ENCODE data around the gene GON4L.
A peak's percentile ranks its signal among the peaks of the same experiment; 100 is the strongest.

GON4L gene

DNA sequence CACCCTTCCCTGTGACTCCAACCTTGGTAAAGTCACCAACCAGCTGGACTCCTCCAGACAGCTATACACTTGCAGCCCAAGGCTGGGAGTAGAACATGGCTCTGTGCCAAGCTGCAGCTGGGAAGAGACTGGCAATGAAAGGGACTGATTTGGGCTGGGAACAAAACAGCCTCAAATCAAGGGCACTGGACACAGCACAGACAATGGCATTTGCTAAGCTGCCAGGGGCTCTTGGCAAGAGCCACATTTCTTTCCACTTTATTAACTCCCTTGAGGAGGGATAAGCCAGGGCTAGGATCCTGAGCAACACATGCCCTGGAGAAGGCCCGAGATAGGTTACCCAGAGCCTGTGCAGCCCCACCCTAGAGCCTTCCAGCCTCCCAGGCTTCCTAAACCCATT is 14.4 kb upstream of the GON4L start:
- TF ChIP-seq, protein P1, sequence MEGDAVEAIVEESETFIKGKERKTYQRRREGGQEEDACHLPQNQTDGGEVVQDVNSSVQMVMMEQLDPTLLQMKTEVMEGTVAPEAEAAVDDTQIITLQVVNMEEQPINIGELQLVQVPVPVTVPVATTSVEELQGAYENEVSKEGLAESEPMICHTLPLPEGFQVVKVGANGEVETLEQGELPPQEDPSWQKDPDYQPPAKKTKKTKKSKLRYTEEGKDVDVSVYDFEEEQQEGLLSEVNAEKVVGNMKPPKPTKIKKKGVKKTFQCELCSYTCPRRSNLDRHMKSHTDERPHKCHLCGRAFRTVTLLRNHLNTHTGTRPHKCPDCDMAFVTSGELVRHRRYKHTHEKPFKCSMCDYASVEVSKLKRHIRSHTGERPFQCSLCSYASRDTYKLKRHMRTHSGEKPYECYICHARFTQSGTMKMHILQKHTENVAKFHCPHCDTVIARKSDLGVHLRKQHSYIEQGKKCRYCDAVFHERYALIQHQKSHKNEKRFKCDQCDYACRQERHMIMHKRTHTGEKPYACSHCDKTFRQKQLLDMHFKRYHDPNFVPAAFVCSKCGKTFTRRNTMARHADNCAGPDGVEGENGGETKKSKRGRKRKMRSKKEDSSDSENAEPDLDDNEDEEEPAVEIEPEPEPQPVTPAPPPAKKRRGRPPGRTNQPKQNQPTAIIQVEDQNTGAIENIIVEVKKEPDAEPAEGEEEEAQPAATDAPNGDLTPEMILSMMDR (IDR thresholded peaks at IDR 0.05; ENCODE audit: low read depth, low read length) = no peak
- DNase-seq (ENCODE audit: extremely low read depth, low read depth) = no peak

DNA sequence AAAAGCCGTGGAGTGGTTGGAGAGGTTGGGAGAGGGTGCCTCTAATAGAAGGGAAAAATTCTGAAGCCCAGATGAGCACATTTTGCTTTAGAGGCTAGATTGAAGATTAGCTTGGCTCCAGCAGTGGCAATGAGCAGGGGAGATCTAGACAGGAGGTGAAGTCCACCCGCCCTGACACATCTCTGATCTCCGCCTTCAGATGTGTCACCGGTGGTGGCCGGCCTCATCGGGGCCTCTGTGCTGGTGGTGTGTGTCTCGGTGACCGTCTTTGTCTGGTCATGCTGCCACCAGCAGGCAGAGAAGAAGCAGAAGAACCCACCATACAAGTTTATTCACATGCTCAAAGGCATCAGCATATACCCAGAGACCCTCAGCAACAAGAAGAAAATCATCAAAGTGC is 10.8 kb upstream of the GON4L start:
- TF ChIP-seq, protein P1 (IDR thresholded peaks at IDR 0.05; ENCODE audit: low read depth, low read length) = no peak
- DNase-seq (ENCODE audit: extremely low read depth, low read depth) = no peak

DNA sequence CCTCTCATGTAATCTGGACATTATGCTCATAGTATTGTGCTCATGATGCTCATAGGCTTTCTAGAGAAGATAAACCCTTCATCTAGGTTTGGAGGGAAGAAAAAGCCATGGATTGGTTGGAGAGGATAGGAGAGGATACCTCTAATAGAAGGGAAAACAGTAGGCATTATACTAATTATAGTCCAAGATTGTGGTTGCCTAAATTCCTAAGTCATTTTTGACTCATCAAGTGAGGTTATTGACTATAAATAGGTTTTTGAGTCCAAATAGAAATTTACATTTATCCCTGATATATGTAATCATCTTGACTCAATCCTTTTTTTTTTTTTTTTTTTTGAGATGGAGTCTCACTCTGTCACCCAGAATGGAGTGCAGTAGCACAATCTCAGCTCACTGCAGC is 7.4 kb upstream of the GON4L start:
- TF ChIP-seq, protein P1 (IDR thresholded peaks at IDR 0.05; ENCODE audit: low read depth, low read length) = no peak
- no peak for DNase-seq (ENCODE audit: extremely low read depth, low read depth)

DNA sequence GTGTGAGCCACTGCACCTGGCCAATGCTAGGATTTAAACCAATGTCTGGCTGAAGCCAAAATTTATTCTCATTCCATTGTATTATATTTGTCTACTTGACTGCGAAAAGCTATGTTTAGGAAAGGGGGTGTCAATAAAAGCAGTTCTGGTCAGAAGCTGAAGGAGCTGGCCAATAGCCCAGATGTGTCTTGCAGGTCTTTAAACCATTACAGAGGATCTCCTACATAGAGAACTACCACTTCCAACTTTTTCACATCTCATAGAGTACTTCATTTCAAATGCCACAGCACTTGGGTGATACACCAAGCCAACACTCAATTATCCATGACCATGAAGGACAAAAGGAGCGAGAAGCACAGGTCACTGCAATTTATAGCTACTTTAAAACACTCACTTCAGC is 4.9 kb upstream of the GON4L start:
- TF ChIP-seq, protein P1 (IDR thresholded peaks at IDR 0.05; ENCODE audit: low read depth, low read length) = no peak
- no peak for DNase-seq (ENCODE audit: extremely low read depth, low read depth)

GRCh38 chr1:155860970-155861510 is 4.0 kb upstream of the GON4L start:
- TF ChIP-seq, protein P1 (IDR thresholded peaks at IDR 0.05; ENCODE audit: low read depth, low read length) = no peak
- no peak for DNase-seq (ENCODE audit: extremely low read depth, low read depth)

DNA sequence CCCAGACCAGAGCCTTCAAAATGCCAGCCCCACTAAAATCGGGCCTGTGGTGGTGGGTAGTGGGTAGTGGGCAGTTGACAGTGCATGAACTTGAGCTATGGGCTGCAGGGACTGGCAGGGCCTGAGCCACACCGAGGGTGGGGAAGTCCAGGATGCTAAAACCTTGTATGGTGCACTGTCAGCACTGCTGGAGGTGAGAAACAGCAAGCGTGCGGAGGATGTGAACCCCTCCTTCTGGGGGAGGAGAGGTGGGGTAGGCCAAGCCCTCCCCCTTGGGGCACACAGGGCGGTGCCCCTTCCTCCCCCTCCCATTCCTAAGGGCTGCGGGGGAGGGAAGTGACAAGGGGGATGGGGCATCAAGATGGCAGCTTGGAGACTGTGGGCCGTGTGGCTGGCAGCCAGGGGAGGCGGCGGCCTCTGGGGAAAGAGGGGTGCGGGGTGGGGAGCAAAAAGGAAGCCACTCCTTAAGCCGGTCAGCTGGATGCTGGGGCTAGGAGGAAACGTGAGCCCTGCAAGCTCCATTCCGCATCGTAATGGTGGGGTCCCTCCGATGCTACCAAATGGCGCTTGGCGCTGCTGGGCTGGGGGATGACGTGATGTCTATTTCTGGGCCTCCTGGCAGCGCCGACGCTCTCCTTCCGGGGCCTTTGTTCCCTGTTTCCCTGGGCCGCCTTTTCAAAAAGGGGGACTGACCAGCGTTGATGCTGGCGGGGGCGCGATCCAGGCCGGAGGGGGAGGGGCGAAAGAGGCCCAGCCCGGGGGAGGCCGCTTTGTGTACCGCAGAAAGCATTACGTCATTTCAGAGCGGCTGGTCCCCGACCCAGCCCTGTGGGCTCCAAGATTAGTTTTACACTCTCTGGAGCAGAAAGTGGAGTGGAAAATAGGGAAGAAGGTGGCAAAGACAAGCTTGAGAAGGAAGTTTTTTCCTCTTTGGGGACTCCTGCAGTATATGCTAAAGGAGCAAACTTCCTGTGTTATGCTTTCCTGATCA is 3.2 kb upstream of the GON4L start:
- TF ChIP-seq, protein P1 (IDR thresholded peaks at IDR 0.05; ENCODE audit: low read depth, low read length) = no peak
- DNase-seq (ENCODE audit: extremely low read depth, low read depth) = peak; percentile 43

DNA sequence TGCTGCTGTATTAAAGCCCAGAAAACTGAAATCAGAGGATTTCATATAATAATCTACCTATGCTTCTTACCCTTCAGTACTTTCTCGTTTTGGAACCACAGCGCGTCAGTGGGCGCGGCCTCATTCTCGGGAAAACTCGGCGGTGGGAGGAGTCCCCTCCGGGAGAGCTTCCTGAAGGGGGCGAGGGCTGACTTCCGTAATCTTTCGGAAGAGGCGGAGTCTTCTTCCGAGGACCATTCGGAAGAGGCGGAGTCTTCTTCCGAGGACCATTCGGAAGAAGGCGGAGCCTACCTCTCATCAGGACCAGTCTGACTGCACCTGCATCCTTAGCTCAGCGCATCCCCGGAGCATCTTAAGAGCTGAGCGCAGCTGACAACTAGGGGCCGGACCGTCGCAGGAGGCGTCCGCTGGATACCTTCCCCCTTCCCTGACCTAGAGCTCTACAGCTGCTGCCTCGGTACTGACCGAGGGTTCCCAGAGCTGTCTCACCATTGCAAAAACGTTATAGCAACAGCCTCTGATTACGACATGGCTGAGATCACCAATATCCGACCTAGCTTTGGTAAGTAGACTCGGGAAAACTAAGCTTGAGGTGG is 2.3 kb upstream of the GON4L start, which contains the start of gene SYT11:
Gene SYT11 (plus strand): TSS at position 334 of the 596 bp plus-strand sequence. CDS start 195 bp downstream, at position 529.
- TF ChIP-seq, protein P1 (IDR thresholded peaks at IDR 0.05; ENCODE audit: low read depth, low read length) = no peak; the same call in none of the 2 replicates
- DNase-seq (ENCODE audit: extremely low read depth, low read depth) = peak; percentile 84

Measured in AG09319 (cell line).